Measurements from ENCODE around the gene PARP8.
A peak's percentile ranks its signal among the peaks of the same experiment; 100 is the strongest.
"Not testable (repeated sequence)": the region's sequence is repeated elsewhere in the genome, so short reads cannot be mapped to it uniquely, and the experiment has no call there.

PARP8 gene, protein sequence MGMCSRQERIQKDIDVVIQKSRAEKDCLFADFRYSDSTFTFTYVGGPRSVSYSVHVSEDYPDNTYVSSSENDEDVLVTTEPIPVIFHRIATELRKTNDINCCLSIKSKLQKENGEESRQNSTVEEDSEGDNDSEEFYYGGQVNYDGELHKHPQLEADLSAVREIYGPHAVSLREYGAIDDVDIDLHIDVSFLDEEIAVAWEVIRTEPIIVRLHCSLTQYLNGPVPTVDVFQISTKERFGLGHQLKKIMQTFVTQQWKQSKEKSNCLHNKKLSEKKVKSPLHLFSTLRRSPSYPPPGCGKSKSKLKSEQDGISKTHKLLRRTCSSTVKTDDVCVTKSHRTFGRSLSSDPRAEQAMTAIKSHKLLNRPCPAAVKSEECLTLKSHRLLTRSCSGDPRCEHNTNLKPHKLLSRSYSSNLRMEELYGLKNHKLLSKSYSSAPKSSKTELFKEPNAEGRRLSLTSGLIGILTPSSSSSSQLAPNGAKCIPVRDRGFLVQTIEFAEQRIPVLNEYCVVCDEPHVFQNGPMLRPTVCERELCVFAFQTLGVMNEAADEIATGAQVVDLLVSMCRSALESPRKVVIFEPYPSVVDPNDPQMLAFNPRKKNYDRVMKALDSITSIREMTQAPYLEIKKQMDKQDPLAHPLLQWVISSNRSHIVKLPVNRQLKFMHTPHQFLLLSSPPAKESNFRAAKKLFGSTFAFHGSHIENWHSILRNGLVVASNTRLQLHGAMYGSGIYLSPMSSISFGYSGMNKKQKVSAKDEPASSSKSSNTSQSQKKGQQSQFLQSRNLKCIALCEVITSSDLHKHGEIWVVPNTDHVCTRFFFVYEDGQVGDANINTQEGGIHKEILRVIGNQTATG

GRCh38 chr5:50666261-50667022, at the start of gene PARP8:
Gene PARP8 (plus strand): TSS chr5:50666637. CDS start chr5:50667096, 459 bp downstream.
- DNase-seq = peak; percentile 59

- no peak for DNase-seq
These were observed 42.8 kb upstream of the PARP8 start for GRCh38 chr5:50623666-50624065.

GRCh38 chr5:50634866-50635265, 31.6 kb upstream of the PARP8 start:
- DNase-seq = not testable (repeated sequence)

DNA sequence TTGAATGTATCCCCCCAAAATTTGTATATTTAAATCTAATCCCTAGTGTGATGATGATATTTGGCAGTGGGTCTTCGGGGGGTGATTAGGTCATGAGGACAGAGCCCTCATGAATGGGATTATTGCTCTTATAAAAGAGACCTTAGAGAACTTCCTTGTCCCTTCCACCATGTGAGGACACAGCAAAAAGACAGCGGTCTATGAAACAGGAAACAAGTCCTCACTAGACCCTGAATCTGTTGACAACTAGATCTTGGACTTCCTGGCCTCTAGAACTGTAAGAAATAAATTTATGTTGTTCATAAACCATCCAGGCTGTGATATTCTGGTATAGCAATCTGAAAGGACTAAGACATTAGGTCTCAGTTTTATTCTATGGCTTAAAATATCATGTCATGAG, 28.9 kb upstream of the PARP8 start:
- not testable (repeated sequence) for DNase-seq

GRCh38 chr5:50646591-50646990, 19.8 kb upstream of the PARP8 start:
- no peak for DNase-seq

DNA sequence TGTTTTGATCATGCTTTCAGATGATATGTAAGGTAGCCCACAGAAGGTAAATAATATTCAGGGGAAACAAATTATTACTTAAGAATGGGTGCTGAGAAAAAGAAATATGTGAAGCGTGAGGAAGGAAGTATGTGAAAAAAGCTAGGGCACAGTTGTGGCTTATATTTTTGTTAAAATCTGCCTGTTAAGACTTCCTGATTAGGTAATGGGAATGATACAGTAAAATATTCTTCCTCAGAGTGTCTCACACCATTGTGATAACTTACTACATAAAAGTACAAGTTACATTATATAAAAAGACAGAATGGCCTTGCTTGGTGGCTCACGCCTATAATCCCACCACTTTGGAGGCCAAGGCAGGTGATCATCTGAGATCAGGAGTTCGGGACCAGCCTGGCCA, 18.7 kb upstream of the PARP8 start:
- DNase-seq = no peak

- no peak for DNase-seq
These were observed 12.5 kb upstream of the PARP8 start for GRCh38 chr5:50653946-50654345.

- no peak for DNase-seq
These were observed 11.2 kb upstream of the PARP8 start for GRCh38 chr5:50655067-50655809.

DNA sequence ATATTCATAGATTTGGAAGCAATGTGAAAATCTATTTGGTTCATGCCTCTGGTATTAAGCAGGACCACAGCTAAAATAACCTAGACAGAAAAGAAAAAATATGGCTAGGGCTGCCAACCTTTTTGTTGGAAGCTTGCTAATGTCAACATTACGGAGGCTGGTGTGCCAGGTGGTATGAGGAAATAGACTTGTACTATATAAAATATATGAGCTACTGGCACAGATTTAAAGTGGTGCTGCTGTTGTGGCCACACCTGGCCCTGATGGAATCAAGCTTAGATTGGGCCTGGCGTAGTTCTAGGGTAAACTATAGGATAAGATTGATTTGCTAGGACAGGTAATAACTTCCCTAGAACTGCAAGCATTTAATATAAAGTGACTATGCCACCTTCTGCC, 10.6 kb upstream of the PARP8 start:
- no peak for DNase-seq

DNA sequence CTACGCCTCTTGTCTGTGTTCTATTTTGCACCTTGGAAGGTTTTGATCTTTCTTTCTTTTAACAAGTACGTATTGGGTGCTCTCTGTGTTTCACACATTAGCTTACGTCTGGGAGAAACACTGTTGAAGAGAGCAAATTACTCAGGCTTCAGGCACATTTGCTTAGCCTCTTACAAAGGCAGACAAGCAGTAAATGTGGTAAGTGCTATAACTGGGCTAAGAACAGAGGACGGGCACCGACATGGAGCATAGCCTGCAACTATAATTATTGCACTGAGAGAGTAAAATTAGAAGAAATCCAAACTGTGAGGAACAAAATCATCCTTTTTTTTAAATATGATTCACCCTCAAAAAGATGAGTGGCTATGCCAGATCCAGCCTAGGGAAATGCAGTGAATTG, 9.4 kb upstream of the PARP8 start:
- no peak for DNase-seq

- no peak for DNase-seq
These were observed 8.2 kb upstream of the PARP8 start for GRCh38 chr5:50658246-50658645.

GRCh38 chr5:50663636-50664035, 2.8 kb upstream of the PARP8 start:
- no peak for DNase-seq

DNA sequence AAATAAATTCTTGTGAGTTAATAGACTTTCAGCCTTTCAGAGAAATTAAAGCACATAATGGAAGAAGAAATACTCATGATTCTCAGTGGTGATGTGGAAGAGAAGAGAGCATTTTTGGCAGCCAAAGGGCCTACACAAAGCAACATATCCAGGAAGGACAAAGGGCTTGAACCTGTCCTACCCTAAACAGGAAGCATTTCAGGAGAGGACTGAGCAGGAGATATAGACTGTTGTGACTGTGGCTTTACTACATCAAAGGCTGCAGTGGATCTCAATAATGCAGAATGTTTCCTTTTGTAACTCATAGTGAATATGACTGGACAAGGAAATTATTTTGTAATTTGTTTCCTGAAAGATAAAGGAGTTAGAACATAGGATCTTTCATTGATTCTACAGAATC, 1.3 kb upstream of the PARP8 start:
- DNase-seq = no peak

- not testable (repeated sequence) for DNase-seq
These were observed 655 bp upstream of the PARP8 start for GRCh38 chr5:50665761-50666202.

DNA sequence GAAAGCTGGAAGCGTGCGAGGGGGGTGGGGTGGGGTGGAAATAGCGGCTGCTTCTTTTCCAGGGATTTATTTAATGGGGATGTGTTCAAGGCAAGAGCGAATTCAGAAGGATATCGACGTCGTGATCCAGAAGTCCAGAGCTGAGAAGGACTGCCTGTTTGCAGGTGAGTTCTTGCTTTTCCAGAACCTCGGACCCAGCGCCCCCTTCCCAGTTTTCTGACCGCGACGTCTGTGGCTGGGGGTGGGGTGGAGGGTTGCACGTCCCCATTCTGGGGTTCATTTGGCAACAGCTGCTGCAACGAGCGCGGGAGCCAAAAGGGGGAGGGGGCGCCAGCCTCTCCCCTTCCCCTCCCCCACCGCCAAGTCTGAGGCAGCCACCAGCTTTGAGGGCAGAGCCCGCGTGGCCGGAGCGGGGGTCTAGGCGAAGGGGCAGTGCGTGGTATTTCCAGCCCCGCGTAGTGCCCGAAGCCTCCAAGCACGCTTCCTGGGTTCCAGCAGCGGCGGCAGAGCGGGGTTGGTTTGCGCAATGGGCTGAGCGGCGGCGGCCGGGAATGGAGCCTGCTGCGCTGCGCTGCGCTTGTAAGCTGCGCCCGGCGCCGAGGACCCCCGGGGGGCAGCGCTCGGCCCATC, 701 bp downstream of the PARP8 start:
- DNase-seq = no peak

GRCh38 chr5:50667653-50668595, 1.5 kb downstream of the PARP8 start:
- peak; percentile 82 for DNase-seq

DNA sequence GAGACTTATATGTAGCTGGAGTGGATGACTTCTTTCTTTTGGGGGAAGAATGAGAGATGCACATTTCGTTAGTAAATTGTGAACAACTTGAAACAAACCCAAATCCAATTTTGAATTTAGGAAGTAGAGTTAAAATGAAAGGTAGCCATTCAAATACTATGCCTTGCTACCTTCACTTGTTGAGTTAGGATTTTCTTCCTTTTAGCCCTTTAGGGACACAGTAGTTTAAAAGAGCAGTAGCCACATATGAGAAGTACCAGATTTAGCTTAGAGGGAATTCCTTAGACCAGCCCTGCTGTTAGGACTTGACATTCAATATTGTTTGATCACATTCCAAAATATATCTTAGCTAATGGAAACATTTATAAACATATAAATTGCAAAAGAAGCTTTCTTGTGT, 2.2 kb downstream of the PARP8 start:
- DNase-seq = not testable (repeated sequence)

DNA sequence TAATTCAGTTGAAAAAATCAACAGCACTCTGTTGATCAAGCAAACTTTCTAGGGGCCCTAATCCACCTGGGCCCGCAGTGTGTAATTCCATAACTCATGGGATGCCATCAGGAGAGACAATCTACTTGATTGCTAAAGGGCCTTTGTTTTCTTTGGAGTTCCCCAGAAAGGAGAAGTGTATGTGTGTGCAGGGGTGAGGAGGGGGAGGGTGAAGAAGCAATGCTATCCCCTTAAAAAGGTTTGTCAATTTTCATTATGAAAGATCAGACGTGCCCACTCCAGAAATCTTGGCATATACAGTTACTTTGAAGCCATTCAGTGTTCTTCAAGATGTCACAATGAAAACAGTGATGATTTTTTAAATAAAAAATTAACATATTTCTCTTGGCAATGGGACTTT, 6.2 kb downstream of the PARP8 start:
- no peak for DNase-seq

DNA sequence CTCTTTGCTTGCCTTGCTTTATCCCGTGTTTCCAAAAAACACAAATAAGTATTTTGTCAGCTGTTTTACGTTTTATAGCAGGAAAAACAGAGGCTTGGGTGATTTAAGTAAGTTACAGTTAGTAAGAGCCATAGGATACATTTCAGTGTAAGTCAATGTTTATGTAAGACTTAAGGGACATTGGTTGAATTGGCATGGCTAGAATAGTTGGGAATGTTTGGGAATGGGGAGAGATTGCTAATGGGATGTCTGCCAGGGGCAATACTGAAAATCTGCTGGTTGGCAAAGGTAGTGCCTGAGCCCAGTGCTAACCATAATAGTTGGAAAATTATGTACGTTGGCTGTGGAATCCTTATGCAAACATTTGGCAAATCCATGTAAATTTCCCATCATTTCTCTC, 7.0 kb downstream of the PARP8 start:
- not testable (repeated sequence) for DNase-seq

DNA sequence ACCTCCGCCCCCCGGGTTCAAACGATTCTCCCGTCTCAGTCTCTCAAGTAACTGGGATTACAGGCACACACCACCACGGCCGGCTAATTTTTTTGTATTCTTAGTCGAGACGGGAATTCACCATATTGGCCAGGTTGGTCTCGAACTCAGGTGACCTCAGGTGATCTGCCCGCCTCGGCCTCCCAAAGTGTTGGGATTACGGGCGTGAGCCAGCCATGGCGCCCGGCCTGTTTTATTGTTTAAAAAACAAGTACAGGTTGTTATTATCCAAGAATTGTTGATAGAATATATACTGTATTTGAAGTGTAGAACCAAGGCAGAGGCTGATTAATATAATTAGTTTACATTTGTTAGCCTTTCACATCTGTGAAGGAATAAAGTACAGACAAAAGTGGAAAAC, 8.9 kb downstream of the PARP8 start:
- DNase-seq = no peak

DNA sequence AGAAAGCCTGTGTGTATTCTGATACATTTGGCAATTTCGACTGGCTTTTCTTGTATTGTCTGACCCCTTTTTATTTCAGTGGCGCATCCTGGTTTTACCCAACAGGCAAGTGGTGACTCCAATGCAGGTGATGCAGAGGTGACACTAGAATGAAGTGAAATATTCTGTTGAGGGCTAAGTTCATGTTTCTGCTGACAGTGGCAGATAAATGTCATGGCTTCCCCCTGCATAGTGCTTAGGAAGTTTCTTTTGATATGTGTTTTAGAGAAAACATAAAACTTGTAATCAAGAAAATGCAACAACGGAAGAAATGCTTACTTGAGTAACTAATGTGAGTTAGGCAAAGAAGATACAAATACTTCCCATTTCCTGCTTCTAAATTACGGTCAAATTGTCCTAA, 13.1 kb downstream of the PARP8 start:
- DNase-seq = not testable (repeated sequence)

Measured in activated CD4-positive, CD25-positive, alpha-beta regulatory T cell treated with anti-CD3 and anti-CD28 coated beads, Interleukin-2, amount 50 U/mL, for 72 hours (primary cell).